ENCODE measurements around the gene DMKN.

GRCh38 chr19:35551091-35551810 is 37.8 kb upstream of the DMKN start:
- no peak for TF ChIP-seq MXI1 (IDR thresholded peaks at IDR 0.05; ENCODE audit: borderline replicate concordance, low read depth, low read length)
- TF ChIP-seq, protein P1, sequence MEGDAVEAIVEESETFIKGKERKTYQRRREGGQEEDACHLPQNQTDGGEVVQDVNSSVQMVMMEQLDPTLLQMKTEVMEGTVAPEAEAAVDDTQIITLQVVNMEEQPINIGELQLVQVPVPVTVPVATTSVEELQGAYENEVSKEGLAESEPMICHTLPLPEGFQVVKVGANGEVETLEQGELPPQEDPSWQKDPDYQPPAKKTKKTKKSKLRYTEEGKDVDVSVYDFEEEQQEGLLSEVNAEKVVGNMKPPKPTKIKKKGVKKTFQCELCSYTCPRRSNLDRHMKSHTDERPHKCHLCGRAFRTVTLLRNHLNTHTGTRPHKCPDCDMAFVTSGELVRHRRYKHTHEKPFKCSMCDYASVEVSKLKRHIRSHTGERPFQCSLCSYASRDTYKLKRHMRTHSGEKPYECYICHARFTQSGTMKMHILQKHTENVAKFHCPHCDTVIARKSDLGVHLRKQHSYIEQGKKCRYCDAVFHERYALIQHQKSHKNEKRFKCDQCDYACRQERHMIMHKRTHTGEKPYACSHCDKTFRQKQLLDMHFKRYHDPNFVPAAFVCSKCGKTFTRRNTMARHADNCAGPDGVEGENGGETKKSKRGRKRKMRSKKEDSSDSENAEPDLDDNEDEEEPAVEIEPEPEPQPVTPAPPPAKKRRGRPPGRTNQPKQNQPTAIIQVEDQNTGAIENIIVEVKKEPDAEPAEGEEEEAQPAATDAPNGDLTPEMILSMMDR (conservative IDR thresholded peaks at IDR 0.05; ENCODE audit: low read depth, low read length): no peak
- TF ChIP-seq CHD1 (IDR thresholded peaks at IDR 0.05; ENCODE audit: low read depth, low read length): no peak
- TF ChIP-seq MAFK (IDR thresholded peaks at IDR 0.05; ENCODE audit: low read depth, low read length): no peak
- TF ChIP-seq RFX5 (IDR thresholded peaks at IDR 0.05; ENCODE audit: low read depth, low read length): no peak
- no peak for TF ChIP-seq FOS (IDR thresholded peaks at IDR 0.05; ENCODE audit: low read depth, low read length)
- no peak for TF ChIP-seq USF2 (IDR thresholded peaks at IDR 0.05; ENCODE audit: low read depth, low read length)
- TF ChIP-seq RAD21 (IDR thresholded peaks at IDR 0.05; ENCODE audit: low read length): no peak
- TF ChIP-seq POLR2A (IDR thresholded peaks at IDR 0.05; ENCODE audit: low read depth, low read length): no peak
- no peak for TF ChIP-seq MAZ (IDR thresholded peaks at IDR 0.05; ENCODE audit: borderline replicate concordance, low read depth, low read length)
- no peak for TF ChIP-seq ELK1 (IDR thresholded peaks at IDR 0.05; ENCODE audit: borderline replicate concordance, low read depth, low read length)

Measured in IMR-90 (cell line).